CD4-positive, alpha-beta T cell treated with Interleukin-1 beta for 1 hour (primary cell): ENCODE measurements around the gene RRP1B.
A peak's percentile ranks its signal among the peaks of the same experiment; 100 is the strongest.
"Not testable (repeated sequence)": the region's sequence is repeated elsewhere in the genome, so short reads cannot be mapped to it uniquely, and the experiment has no call there.

Source experiments
- DNase-seq, 2 donors: peaks; one replicate each; pipeline ENCODE4 v3.0.0-alpha.2; 2020 to 2022

The RRP1B gene, protein sequence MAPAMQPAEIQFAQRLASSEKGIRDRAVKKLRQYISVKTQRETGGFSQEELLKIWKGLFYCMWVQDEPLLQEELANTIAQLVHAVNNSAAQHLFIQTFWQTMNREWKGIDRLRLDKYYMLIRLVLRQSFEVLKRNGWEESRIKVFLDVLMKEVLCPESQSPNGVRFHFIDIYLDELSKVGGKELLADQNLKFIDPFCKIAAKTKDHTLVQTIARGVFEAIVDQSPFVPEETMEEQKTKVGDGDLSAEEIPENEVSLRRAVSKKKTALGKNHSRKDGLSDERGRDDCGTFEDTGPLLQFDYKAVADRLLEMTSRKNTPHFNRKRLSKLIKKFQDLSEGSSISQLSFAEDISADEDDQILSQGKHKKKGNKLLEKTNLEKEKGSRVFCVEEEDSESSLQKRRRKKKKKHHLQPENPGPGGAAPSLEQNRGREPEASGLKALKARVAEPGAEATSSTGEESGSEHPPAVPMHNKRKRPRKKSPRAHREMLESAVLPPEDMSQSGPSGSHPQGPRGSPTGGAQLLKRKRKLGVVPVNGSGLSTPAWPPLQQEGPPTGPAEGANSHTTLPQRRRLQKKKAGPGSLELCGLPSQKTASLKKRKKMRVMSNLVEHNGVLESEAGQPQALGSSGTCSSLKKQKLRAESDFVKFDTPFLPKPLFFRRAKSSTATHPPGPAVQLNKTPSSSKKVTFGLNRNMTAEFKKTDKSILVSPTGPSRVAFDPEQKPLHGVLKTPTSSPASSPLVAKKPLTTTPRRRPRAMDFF

DNA sequence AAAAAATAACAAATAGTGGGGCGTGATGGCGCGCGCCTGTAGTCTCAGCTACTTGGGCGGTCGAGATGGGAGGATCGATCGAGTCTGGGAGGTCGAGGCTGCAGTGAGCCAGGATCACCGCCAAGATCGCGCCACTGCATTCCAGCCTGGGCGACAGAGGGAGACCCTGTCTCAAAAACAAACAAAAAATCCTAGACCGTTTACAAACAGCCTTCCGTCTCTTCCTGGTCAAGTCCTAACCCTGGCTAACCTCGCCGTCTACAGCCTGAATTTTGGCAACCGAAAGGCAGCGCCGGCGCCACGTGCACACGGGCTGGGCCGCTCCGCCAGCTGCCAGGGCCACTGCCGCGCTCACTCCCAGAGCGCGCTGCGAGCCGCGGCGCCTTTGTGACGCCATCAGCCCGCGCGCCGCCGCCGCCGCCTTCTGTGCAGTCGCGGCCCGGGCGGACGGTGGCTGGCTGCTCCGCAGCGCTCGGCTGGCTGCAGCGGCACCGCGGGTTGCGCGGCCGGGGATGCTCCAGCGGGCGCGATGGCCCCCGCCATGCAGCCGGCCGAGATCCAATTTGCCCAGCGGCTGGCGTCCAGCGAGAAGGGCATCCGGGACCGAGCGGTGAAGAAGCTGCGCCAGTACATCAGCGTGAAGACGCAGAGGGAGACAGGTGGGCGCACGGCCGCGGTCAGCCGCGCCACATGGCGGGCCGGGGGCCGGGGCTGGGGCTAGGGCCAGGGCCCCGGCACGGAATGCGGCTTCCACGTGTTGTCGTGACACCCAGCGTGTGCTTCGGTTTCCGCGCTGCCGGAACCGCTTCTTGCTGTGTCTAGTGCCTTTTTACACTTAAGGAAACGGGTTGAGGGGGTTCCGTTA lies at the start of gene RRP1B, which contains the start of gene HSF2BP:
Gene RRP1B, plus strand, starts transcription at position 425 of the 865 bp plus-strand sequence. Its CDS starts 105 bp downstream, at position 530.
Gene HSF2BP, minus strand, starts transcription at position 353 of the 865 bp plus-strand sequence. CDS start 1,392 bp downstream, outside the sequence.
- DNase-seq, result peak; percentile 82 to 85

DNA sequence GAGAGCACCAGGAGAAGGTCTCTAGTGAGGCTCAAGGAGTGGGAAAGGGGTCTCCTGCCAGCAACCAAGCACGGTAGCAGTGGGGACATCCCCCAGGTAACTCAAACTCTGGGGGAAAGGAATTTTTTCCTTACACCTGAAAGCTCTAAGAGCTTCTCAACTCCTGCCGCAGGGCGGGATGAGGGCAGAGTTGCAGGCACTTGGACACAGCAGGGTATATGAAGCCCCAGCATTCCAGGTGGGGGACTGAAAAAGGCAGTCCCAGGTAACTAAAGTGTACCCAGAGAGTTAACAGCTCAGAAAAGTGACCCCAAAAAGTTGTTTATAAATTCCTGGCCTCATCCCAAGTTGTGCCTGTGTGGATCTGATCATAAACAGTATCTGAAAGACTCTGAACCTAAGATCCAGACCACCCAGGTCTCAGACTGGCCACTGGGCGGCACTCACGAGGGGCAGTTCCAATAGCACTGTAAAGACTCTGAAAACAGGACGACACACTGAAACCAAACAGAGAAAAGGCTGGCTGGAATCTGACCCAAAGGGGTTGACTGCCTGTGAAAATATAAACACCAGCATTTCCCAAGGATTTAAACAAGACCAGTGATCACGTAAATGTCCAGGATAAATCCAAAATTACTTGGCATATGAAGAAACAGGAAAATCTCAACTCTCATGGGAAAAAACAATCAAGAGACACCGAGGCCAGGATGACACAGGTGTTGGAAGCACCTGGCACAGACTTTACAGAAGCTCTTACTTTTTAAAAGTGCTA lies 47.6 kb upstream of the RRP1B start:
- peak in 1 of 2 donors; percentile 25 for DNase-seq

DNA sequence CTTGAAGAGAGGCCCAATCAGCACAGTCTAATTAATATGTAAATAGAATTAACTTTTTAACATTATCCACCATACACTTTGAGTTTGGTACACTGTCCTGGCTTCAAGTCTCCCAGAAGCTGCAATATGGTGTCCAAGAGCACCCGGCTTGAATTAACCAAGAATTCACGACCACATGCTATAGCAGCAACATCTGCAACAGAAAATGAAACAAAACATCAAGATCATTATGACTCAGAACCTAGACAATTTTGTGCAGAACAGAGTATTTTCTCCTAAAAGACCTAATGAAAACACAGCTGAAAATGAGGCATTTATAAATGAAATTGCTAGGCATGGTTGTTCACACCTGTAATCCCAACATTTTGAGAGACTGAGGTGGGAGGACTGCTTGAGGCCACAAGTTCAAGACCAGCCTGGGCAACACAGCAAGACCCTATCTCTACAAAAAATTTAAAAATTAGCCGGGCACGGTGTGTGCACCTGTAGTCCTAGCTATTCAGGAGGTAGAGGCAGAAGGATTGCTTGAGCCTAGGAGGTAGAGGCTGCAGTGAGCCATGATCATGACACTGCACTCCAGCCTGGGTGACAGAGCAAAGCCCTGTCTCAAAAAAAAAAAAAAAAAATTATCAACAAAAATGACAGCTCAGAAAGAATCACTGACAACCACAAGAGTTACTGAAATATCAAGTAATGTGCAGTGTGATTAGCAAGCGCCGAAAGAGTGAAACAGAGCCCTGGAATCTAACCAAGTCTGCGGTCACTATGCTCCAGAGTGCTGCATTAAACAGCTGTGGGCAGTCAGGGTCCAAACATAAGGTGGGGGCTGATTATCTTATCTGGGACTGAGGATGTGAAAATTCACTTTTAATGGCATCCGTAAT lies 45.4 kb upstream of the RRP1B start:
- no peak for DNase-seq

DNA sequence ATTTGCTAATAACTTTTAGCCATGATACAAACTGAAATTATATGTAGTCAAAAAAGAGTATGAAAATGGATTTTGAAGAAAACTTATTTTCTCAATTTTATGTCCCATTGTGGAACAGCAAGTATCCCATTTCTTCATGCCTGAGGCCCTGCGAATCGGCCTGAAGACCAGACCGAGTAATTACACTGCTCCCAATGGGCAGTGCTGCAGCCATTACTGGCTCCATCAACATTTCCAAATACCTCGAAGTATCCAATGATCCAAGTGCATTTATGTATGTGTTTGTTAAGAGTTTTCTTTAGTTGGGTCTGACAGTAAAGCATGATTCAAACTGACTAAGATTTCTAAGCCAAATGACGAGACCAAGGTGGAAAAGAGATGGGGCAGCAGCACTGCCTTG lies 44.5 kb upstream of the RRP1B start:
- no peak for DNase-seq

DNA sequence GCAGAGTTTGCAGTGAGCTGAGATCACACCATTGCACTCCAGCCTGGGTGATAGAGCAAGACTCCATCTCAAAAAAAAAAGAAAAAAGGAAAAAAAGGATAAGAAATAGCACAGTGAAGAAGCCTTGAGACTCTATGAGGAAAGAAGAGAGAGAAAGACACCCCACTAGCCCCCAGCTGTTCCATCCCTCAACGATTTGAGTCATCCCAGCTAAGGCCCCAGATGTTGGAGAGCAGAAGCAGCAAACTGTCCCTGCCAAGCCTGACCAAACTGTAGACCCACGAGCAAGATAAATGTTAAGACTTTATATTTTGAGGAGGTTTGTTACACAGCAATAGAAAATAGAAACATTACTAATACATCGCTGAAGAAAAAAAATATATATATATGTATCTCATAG lies 42.5 kb upstream of the RRP1B start:
- DNase-seq, result not testable (repeated sequence)

DNA sequence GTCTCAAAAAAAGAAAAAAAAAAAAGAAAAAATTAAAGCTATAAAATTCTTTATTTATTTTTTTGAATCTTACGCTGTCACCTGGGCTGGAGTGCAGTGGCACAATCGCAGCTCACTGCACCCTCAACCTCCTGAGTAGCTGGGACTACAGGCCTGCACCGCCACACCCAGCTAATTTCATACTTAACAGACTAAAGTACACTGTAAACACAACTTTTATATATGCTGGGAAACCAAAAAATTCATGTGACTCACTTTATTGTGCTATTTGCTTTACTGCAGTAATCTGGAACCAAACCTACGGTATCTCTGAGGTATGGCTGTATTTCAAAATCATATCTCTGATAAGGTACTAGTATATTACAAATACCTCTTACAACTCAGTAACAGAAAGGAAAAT lies 40.4 kb upstream of the RRP1B start:
- no peak for DNase-seq

DNA sequence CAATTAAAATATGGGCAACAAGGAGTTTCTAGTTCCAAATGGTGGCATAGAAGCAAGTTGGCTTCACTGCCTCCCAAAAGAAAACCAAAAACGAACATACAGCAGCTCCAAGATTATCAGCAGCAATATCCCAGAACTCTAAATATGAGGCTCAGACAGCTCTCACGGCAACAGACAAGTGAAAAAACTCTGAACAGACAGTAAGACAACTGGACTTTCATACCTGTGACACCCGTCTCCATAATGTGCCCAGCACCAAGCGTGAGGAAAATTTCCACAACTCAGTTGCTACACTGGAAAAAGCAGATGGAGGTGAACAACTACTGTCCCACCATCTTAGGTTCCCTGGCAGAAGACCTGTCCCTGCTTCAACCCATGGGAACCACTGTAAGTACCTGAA lies 40.0 kb upstream of the RRP1B start:
- DNase-seq, result no peak

DNA sequence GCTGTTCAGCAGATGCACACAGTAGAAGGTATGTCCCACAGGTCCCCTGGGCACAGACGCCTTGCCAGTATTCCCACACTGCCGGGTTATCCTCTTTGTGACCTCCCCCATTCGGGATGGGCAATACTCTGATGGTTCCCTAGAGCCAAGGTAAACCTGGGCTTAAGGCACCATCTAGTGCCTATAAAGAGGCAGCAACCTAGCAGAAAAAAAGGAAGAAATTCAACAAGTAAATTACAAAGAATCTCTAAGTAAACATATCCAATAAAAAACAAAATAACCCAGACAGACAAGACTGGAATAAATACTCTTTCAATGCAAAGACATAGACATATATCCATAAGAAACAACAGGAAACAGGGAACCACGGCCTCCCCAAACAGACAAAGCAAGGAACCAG lies 39.5 kb upstream of the RRP1B start:
- no peak for DNase-seq

DNA sequence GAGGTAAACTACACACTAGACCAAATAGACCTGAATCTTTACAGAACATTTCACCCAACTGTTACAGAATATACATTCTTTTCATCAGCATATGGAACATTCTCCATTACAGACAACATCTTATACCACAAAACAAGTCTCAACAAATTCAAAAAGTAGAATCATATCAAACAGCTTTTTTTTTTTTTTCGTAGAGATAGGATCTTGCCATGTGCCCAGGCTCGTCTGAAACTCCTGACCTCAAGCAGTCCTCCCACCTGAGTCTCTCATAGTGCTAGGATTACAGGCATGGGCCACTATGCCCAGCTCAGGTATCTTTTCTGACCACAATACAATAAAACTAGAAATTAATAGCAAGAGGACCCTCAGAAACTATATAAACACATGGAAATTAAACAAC lies 36.6 kb upstream of the RRP1B start:
- no peak for DNase-seq

DNA sequence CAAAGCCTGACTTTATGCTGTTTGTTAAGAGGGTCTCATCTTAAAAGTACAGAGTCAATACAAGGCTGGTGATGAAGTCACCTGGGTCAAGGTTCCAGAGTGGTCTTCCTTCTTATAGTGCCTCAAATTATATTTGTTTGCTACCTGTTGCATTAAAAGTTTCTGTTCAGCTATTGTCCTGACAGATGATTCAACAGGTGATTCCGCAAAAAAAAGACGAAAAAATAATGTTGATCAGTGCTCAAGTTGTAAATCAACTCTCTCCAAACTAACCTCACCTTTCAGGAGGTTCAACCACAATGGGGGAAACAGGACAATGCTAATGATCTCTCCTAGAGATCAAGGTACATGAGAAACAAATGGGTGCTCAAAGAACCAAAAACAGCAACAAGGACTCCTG lies 35.8 kb upstream of the RRP1B start:
- no peak for DNase-seq

DNA sequence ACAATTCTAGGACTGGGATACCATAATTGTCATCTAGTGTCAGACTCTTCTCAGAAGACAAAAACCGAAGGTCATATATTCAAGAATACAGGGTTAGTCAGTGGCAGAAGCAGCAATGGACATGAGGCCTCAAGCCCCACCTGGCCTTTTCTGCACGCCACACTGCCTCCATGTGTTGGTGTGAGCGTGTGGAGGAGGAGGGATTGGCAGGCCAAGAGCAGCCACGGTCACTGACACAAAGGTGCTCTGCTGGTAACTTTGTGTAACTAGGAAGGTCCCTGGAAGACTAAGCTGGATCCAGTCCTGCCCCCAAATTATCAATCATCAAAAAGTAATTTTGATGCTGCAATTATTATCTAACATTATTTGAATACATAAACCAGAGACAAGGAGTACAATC lies 35.0 kb upstream of the RRP1B start:
- DNase-seq, result no peak

DNA sequence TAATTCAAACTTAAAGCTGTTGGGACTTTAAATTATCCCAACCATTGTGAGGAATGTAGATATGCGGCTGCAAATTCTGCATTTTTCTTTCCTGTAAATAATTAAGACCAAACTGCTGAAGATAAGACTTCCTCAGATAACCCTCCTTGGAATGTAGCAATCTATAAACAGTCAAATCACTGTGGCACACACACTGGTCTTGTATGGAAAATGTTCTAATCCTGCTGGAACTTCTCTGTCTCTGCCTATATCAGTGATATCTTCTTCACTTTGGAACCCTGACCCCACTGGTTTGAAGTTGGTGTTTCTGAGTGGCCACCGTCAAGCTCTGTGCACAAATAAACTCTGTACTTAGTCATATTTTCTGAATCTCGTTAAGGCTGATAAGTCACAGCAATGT lies 33.0 kb upstream of the RRP1B start:
- no peak for DNase-seq

DNA sequence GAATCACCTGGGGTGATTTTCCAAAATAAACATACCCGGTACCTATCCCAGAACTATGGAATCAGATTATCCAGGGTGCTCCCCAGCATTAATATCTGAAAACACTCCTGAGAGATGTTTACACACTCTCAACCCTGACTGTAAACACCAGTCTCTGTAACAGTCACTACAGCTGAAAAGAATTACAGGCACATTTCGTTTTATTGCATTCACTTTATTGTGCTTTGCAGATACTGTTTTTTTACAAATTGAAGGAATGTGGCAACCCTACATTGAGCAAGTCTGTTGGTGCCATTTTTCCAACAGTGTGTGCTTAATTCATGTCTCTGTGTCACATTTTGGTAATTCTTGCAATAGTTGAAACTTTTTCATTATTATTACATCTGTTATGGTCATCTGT lies 31.8 kb upstream of the RRP1B start:
- DNase-seq, result no peak

DNA sequence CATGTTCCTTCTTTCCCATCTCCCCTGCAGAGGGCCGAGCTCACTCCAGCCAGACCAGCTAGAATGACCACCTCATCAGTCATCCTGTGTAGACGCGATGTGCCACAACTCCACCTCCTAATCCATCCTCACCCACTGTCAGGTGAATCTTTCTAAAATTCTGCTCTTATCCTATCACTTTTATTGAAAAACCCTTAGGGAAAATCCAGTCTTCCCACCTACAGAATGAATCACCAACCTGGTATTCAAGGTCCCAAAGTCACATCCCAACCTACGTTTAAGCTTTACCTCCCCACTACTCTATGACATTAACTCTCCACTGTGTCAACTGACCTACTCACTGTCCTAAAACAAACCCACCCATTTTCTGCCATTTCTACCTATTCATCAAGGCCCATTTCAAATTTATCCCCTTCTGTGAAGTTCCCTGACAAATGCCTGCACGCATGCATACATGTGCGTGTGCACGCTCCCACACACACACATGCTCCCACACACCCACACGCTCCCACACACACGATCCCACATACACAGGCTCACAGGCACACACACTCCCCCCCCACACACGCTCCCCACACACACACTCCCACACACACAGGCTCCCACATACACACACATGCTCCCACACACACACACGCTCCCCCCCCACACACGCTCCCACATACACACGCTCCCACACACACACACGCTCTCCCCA lies 27.8 kb upstream of the RRP1B start:
- DNase-seq, result no peak

DNA sequence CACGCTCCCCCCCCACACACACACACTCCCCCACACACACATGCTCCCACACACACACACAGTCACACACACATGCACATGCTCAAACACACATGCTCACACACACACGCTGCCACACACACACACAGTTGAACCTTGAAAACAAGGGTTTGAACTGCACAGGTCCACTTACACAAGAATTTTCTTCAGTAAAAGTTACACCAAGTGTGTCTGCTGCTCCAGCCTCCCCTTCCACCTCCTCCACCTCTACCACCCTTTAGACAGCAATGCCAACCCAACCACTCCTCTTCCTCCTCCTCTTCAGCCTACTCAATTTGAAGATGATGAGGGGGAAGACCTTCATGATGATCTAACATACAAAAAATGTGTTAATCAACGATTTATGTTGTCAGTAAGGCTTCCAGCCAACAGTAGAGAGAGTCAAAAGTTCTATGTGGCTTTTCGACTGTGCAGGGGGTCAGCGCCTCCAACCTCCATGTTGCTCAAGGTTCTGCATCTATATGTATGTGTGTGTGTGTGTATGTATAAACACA lies 26.9 kb upstream of the RRP1B start:
- no peak for DNase-seq

DNA sequence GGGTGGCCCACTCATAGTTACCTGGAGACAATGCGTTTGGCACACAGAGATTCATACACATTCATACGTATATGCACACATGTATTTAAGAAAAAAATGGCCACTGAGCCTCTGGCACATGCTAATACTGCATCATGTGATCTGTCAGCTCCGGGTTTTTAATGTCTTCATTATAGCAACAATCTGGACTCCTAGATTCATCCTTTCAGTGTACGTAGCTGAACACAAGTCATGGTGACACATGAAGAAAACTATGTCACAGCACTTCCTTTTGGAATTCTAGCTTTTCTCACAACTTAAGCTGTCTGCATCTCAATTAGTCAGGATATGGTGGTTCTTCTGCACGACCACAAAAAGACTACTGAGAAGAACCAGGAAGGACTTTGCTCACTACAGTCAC lies 24.7 kb upstream of the RRP1B start:
- DNase-seq, result no peak

DNA sequence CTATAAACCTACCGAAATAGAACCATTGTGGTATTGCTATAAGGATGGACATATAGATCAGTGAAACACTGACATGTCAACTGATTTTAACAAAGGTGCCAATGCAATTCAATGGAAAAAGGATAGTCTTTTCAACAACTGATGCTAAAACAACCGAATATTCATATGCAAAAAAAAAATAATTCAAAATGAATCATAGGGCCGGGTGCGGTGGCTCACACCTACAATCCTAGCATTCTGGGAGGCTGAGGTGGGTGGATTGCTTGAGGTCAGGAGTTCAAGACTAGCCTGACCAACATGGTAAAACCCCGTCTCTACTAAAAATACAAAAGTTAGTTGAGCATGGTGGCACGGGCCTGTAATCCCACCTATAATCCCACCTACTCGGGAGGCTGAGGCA lies 23.9 kb upstream of the RRP1B start:
- no peak for DNase-seq

DNA sequence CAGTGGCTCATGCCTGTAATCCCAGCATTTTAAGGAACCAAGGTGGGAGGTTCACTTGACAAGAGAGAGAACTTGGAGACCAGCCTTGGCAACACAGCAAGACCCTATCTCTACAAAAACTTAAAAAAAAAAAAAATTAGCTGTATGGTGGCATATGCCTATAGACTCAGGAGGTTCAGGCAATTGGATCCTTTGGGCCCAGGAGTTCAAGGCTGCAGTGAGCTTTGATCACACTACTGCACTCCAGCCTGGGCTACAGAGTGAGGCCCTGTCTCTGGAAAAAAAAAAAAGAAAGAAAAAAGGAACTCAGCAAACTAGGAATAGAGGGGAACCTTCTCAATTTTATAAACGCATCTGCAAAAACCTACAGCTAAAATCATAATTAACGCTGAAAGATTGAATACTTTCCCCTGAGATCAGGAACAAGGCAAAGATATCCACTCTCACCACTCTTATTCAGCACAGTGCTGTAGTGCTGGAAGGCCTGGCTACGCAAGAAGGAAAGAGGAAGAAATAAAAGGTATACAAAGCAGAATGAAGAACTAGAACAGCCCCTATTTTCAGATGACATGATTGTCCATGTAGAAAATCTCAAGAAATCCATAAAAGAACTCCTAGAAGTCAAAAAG lies 21.7 kb upstream of the RRP1B start:
- no peak for DNase-seq

DNA sequence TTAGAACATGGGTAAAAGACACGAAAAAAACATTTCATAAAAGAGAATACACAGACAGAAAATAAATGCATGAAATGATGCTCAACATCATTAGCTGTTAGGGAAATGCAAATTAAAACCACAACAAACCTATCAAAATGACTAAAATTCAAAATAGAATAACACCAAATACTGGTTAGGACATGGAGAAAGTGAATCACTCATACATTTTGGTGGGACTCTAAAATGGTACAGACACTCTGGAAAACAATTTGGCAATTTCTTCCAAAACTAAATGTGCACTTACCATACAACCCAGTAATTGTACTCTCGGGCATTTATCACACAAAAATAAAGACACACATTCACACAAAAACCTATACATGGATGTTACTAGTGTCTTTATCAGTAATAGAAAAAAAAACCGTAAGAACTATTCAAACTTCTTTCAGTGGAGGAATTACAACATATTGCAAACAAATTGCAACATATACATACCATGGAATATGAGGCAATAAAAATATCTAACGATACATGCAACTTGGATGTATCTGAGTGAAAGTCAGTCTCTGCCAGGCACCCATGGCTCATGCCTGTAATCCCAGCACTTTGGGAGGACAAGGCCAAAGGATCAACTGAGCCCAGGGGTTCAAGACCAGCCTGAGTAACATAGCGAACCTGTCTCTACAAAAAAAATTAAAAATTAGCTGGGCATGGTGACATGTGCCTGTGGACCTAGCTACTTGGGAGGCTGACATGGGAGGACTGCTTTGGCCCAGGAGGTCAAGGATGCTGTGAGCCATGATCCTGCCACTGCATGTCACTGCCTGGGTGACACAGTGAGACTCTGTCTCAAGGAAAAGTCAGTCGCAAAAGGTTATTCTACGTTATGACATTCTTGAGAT lies 19.6 kb upstream of the RRP1B start:
- no peak for DNase-seq
